ENCODE results near the gene TMTC3.
"Not testable (repeated sequence)": the region's sequence is repeated elsewhere in the genome, so short reads cannot be mapped to it uniquely, and the experiment has no call there.

TMTC3 gene

DNA sequence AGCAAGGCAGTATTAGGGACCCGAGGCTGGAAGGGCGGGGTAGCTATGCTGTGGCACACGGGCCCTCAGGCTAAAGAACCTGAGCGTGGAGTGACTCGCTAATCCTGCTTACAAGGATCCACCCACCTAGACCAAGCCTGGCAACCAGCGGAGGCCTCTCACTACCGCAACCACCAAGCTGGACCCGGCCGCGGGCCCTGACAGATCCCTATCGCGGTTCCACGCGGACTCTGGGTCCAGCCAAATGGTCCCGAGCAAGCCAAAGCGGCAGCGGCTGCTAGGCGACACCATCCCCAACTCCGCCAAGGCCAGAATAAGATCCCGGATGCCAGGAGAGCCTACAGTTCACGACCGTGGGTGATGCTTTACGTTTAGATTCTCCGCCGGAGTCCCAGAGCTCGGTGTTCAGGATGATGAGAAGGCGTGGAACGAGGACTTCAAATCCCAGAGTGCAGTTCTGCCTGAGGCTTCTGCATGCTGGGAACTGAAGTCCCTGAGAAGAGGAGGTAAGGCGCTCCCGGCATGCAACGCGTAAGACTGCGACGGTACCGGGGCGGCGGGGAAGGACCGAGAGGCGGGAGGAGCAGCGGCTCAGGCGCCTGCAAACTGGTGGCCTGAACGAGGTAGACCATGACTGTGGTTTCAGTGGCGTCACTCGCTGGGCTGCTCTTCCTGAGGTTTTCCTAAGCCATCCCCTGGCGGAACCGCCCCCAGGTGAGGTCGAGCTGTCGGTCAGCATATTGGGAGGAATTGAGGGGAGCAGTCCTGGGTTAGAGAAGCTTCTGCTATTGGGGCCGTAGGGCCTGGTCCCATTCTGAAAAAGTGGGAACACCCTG is at the start of gene TMTC3, which contains the start of gene CEP290:
Gene TMTC3, plus strand, starts transcription at position 534 of the 836 bp plus-strand sequence. CDS start 6,009 bp downstream, outside the sequence.
Gene CEP290, minus strand, starts transcription at position 315 of the 836 bp plus-strand sequence. CDS start 781 bp downstream, outside the sequence.
- DNase-seq, result peak; percentile 100

DNA sequence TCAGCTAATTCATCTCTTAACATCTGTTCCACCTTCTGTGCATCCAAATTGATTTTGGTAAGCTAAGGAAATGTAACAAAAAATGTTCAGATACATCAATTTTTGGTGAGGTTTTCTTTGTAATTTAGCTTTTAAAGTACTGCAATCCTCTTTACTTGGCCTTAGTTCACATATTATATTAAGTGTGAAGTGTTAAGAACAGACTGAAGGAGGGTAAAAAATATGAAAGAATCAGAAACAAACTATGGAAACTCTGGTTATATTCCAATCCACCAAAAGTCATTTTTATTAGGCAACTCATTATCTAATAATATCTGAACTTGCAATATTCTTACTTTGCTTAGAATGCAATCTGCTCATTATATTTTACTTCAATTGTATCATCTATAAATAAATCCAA is 49.3 kb upstream of the TMTC3 start:
- DNase-seq, result no peak

DNA sequence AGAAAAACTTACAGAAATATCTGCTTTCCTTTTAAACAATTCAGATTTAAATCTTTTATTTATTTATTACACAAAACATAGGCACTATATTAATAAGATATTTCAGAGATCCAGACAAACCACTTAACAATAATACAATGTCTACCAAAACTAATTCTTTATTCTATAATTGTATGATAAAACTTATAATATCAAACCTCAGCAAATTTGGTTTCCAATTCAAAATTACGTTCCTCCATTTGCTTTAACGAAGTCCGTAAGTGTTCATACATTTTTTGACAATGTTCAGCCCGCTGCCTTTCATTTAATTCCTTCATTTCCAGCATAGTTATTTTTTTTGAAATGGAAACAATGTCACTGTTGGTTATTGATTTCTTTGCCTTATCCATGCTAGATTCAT is 48.5 kb upstream of the TMTC3 start:
- no peak for DNase-seq

DNA sequence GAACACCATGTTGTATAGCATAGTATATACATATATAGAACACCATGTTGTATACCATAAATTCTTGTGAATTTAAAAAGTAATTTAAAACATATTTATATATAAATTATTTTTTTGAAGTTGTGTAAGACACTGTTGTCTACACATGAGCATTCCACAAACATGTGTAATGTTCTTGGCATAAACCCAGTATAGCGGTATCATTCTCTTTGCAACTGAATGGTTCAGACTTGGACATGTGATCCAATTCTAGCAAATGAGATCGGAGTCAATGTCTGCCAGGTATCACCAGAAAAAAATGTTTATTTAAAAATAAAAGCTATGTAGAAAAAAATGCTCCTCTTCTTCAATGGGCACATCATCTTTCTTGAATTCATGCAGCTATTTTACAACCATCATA is 34.1 kb upstream of the TMTC3 start:
- DNase-seq, result no peak

DNA sequence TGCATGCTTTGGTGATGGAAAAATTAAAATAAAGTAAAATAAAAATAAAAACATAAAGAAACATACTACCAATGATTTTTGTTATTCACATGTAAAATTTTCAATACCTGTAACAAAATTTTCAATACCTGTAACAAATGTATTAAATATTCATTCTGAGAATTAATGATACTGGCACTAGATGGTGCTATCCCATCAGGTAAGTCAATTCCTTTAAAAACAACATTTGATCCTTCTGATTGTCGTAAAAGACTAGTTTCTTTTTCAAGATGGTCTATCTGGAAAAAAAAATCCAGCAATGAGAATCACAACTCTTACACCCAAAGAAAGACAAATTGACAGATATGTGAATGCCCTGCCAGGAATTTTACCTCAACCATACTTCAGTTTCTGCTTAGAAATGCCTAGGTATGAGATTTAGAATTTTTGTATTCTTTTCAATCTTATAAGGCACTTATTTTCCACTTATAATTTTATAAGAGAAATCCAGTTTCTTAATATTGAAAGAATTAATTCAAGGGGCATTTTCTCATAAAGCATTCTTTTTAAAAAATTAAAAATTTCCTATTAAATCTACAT is 30.9 kb upstream of the TMTC3 start:
- DNase-seq, result peak; percentile 13 to 20

DNA sequence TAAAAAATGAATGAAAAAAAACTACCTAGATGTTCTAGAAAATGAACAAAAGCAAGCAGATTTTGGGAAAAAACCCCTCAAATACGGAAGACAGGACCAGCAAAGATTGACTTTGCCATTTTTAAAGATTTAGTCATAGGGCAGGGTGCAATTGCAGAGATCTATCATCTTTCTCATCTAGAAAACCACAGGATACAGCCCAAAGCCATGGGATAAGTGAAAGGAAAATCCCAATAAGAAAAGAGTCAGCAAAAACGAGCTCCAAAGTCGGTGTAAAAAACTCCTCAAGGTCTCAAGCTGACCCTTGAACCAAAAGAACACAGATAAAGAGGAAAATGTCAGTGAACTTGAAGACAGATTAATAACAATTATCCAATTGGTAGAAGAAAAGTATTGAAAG is 28.2 kb upstream of the TMTC3 start:
- DNase-seq, result no peak

DNA sequence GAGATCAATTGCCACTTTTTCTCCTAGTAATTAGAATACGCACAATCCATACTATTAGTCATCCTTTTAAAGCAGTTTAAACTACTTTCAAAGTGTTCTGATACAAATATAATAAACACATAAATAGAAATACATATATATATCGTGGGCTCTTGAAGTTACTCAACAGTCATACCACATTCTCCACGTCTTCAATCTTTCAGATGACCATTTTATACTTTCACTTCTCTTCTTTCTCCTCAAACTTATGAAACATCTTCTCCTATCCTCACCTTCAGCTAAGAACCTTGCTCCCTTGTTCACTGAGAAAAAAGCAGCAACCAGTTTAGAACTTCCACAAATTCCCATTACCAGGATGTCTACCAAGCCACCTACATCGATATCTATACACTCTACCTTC is 19.4 kb upstream of the TMTC3 start:
- no peak for DNase-seq

DNA sequence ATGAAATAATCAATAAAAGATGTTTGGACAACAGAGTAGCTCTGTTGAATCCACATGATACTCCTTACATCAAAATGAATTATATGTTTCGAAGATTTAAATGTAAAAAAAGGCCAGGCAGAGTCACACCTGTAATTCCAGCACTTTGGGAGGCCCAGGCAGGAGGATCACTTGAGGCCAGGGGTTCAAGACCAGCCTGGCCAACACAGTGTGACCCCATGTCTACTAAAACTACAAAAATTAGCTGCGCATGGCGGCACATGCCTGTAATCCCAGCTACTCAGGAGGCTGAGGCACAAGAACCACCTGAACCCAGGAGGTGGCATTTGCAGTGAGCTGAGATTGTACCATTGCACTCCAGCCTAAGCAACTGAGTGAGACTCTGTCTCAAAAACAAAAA is 15.0 kb upstream of the TMTC3 start:
- no peak for DNase-seq

DNA sequence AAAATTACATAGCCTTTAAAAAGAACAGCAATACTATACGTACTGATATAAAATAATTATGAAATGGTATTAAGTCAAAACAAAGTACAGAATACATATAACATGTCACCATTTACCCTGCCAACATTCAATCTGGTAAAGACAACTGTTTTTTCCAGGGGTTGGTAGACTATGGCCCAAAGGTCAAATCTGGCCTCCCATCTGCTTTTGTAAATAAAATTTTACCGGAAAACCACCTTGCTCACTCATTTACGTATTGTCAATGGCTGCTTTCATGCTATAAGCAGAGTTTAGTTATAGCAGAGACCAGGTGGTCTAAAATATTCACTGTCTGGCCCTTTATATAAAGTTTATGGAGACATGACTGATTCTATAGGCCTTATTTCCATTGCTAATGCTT is 14.3 kb upstream of the TMTC3 start:
- no peak for DNase-seq

DNA sequence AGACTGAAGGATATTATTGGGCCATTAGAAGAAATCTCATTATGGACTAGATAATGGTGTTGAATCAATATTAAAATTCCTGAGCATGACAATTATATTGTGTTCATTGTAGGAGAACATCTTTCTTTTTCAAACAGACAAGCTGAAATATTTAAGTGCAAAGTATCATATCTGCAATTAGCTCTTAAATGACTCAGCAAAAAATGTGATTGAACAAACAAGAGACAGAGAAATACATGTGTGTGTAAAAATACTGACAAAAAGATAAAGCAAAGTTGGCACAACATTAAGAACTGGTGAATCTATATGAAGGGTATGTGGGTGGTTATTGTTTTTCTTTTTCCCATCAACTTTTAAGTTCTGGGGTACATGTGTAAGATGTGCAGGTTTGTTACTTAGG is 9.7 kb upstream of the TMTC3 start:
- no peak for DNase-seq

DNA sequence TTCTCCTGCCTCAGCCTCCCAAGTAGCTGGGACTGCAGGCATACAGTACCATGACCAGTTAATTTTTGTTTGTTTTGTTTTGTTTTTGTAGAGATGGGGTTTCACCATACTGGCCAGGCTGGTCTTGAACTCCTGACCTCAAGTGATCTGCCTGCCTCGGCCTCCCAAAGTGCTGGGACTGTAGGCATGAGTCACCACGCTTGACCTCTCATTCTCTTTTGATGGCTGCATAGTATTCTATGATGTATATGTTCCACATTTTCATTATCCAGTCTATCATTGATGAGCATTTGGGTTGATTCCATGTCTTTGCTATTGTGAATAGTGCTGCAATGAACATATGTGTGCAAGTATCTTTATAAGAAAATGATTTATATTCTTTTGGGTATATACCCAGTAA is 8.9 kb upstream of the TMTC3 start:
- DNase-seq, result not testable (repeated sequence)

DNA sequence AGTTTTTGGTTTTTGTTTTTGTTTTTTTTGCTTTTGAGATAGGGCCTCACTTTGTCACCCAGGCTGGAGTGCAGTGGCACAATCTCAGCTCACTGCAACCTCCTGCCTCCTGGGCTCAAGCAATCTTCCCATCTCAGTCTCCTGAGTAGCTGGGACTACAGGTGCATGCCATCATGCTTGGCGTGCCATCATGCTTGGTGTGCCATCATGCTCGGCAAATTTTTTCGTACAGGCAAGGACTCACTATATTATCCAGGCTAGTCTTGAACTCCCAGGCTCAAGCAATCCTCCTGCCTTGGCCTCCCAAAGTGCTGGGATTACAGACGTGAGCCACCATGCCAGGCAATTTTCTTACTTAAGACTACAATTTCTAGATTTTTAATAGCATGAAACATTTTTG is 2.4 kb upstream of the TMTC3 start:
- not testable (repeated sequence) for DNase-seq

DNA sequence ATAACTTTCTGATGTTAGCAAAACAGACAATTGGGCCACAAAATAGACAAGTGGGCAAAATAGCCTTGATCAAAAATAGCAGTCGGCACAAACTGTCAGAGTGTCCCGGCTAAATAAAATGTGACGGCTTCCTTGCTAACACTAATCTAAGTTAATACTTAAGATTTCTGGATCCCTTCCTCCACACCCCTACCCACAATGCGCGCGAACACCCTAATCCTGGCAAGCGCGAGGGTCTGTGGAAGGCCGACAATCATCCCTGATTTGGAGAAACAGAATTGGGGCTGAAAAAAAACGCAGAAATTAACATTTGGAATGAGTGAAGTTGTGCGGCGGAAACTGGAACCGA is 708 bp upstream of the TMTC3 start:
- DNase-seq, result no peak

DNA sequence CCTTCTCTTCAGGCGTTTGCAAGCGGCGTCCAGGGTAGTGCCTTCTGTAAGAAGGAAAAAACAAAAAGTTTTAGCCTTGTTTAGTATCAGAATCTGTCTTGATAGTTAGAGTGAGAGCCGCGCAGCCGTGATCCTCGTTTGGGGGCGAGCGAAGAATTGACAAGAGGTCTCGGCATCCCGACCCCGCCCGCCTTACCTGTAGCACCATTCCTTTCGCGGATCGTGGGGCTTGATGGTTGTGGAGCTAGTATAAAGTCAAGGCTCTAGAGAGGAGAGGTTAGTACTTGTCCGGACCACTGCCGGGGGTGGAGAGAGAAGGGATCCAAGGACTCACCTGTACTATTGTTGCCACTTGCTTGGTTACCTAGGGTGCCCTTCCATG is 494 bp downstream of the TMTC3 start:
- peak in 1 of 2 experiments; percentile 29 for DNase-seq

DNA sequence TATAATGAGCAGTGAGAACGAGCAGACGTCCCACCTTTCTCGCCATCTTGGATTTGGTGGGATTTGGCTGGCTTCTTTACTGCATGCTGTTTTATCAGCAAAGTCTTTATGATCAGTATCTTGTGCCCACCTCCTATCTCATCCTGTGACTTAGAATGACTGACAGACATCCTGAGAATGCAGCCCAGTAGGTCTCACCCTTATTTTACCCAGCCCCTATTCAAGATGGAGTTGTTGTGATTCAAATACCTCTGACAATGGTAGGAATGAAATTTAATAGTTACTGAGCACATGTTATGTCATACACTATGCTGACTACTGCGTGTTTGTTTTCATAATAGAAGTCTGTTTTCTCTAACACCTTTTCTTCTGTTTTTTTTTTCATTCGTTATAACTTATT is 1.9 kb downstream of the TMTC3 start:
- DNase-seq, result no peak

DNA sequence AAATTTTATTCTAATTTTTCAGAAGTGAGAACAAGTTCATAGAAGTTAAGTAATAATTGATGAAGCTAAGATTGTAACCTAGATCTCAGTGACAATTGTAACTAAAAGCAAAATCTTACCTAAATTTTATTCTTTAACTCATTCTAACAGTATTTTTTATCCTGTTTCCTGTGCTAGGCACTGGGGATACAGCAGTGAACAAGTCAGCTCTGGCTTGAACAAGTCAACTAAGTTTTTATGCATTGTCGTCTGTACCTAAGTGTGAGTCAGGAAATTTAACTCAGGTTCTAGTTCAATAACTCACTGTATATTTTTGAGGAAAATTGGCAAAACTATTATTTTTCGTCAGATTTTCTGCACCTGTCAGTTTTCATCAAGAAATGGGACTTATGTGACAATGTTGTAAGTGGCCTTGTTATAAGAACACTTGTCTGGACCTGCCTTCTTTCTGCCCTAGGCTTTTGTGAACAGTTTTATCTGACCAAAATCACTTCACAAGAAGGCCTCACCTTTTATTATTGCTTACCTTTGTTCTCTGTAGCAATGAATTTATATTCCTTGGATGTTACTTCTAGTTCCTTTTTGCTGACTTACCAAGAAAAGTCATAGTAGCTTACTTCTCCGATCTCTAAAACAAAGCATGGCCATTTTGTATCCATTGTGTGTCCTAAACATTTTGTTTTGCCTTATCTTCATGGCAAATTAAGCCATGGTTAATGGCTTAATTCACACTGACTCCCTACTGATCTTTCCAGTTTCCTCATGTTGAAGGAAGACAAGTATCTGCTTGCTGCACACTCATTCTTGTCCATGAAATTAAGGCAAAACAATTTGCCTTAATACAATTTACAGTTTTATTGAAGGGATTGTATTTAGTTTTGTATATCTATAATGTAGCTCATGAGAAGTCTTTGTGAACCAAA is 2.7 kb downstream of the TMTC3 start:
- DNase-seq, result no peak

DNA sequence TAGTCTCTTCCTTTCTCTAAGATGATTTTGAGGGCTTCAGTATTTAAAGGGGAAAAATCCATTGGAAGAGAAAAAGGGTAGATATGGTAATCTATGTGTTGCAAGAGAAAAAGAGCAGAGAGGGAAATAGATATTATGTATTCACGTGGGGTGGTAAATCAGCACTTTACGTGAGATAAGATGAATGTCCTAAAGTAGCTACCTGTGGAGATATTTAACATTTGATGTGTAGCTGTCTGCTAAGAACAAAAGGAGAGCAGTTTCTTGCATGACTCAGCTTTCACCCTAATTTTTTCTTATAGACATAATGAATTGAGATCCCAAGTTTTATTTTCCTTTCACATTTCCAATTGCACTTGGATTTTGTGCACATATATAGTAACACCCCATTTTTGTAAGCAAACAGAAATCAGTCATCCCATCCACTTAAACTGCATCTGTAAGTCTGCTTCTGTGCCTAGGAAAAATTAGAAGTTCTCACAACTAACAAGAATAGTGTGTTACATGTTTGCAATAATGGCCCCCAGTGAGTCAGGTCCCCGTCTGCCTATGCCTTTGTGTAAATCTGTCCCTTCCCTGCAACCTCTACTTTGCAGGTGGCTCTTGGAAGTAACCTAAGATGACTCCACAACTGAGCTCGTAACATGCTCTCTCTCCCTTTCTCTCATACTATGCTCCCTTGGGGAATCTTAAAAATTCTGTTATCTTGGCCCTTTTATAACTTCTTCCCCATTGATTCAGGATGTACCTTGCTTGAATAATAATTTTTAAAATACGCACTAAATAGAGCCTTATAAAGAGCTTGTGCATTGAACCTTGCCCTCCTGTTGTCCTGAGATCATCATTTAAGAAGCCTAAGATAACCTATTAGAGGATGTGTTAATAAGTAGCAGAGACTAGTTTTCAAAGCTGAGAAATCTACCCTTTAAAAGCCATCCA is 3.7 kb downstream of the TMTC3 start:
- no peak for DNase-seq

DNA sequence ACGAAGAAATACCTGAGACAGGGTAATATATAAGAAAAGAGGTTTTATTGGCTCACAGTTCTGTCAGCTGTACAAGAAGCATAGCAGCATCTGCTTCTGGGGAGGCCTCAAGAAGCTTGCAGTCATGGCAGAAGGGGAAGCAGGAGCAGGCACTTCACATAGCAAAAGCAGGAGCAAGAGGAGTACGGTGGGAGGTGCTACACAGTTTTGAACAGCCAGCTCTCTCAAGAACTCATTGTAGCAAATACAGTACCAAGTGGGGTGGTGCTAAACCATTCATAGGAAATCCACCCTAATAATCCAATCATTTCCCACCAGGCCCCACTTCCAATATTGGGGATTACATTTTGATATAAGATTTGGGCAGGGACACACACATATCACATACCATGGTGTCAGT is 8.0 kb downstream of the TMTC3 start:
- no peak for DNase-seq

DNA sequence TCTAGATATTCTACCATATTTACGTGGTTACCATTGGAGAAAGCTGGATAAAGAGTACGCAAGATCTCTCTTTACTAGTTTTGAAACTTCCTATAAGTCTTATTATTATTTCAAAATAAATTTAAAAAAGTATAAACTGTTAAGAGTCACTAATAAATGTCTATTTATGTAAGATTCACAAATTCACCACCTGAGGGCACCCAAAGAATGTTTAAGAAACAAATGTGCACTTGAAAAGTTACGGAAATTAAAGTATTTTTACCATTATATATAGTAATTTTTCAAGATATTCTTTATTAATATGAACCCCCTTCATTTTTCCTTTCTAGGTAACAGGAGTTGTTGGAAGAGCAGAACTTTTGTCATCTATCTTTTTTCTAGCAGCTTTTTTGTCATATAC is 11.9 kb downstream of the TMTC3 start:
- peak; percentile 6 to 50 for DNase-seq

DNA sequence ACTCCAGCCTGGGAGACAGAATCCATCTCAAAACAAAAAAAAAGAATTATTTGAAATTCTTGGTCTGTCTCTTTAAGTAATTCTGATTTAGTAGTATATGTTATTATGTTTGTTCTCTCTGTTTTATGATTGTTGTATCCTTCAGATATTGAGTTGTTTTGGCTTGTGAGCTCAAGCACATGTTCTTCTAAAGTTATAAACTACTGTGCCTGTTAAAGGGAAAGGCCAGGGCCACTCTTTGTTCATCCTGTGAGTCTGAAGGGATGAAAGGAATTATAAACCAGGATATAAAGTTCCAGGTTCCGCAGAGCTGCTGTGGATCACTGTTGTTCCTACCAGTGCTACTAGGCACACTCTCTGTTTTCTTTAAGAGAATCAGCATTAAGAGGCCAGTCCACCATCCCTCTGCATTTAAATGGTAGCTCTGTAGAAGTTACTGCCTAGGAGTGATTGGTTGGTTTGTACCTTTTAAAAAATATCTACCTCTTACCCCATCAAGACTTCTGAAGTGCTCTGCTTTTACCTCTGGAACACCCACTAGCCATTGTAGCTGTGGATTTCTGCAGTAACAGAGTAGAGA is 14.1 kb downstream of the TMTC3 start:
- no peak for DNase-seq

DNA sequence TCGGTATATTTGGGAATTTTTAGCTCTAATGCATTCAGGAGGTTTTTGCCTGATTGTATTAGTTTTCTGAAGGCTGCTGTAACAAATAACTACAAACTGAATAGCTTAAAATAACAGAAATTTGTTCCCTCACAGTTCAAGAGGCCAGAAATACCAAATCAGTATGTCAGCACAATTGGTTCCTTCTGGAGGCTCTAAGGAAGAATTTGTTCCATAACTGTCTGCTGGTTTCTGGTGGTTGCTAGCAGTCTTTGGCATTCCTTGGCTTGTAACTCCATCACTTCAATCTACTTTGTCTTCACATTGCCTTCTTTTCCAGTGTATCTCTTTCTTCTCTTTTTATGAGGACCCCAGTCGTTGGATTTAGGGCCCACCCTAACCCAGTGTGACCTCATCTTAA is 21.3 kb downstream of the TMTC3 start:
- DNase-seq, result no peak

DNA sequence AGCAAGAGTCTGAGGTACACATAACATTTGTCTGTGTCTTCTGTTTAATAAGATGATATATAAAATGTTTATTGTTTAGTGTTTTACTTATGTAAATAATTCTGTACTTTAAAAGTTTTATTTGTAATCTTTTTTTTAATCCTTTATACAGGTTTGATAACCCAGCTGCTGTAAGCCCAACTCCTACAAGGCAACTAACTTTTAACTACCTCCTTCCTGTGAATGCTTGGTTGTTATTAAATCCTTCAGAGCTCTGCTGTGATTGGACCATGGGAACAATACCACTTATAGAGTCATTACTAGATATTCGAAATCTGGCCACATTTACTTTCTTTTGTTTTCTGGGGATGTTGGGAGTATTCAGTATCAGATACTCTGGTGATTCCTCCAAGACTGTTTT is 24.1 kb downstream of the TMTC3 start:
- no peak for DNase-seq
